Measurements from ENCODE around the gene DCXR. TPM values are rescaled to one million over a fixed set of nuclear protein-coding genes. Genes with fewer than 3 reads are reported as not detected.

Gene DCXR
- total and polyA plus RNA-seq, 2 of the 13 experiments (the other 11 are each of a cell fraction or from before 2014, with no cell fraction given) = 287 to 311 TPM

DNA sequence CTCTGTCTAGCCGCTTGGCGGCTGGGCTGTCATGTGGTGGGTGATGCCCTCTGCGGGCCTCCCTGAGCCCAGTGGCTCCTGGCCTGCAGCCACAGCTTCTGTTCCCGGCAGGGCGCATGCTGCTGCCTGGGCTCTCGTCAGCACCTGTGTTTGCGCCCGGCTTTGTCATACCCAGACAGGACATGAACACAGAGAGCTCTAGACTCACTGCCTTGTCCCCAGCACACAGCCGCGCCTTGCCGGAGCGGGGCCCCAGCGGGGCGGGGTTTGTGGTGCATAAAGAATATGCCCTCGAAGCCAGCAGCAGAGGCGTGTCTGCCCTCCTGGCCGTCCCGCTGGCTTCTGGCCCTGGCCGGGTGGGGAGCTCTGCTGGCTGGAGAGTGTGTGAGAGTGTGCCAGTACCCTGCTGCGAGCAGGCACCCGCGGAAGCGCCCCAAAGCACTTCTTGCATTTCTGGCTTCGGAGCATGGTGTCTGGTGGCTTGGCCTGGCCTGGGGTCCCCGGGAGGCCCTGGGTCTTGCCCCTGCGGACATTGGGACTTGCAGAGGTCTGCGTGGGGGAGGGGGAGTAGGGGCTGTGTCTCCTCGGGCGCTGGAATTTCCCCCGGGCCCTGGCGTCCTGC, 45.7 kb downstream of the DCXR start (continued):
- TF ChIP-seq, protein P1, sequence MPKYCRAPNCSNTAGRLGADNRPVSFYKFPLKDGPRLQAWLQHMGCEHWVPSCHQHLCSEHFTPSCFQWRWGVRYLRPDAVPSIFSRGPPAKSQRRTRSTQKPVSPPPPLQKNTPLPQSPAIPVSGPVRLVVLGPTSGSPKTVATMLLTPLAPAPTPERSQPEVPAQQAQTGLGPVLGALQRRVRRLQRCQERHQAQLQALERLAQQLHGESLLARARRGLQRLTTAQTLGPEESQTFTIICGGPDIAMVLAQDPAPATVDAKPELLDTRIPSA (CRISPR knock-in tag; IDR thresholded peaks at IDR 0.05; ENCODE audit: borderline replicate concordance) = peak; percentile 71; the same call in 1 of the 2 replicates
- TF ChIP-seq ZNF460 (CRISPR knock-in tag; IDR thresholded peaks at IDR 0.05; ENCODE audit: borderline replicate concordance) (peak; percentile 6; the same call in 1 of the 2 replicates), JUND (CRISPR knock-in tag; IDR thresholded peaks at IDR 0.05) (no peak; the same call in 1 of the 2 replicates), GTF2F1 (IDR thresholded peaks at IDR 0.05; ENCODE audit: low read length) (no peak), ZNF607 (CRISPR knock-in tag; IDR thresholded peaks at IDR 0.05; ENCODE audit: borderline replicate concordance) (no peak), ZNF430 (CRISPR knock-in tag; IDR thresholded peaks at IDR 0.05) (no peak; the same call in 1 of the 2 replicates), TMF1 (CRISPR knock-in tag; IDR thresholded peaks at IDR 0.05; ENCODE audit: low read depth) (peak; percentile 94), ZFP36 (IDR thresholded peaks at IDR 0.05; ENCODE audit: borderline replicate concordance, low read depth, low read length, partially characterized antibody) (no peak), ARHGAP35 (CRISPR knock-in tag; IDR thresholded peaks at IDR 0.05; ENCODE audit: borderline replicate concordance) (0 out of 2 replicates have a peak, but pooled peaks have one; percentile 64), ZNF549 (CRISPR knock-in tag; IDR thresholded peaks at IDR 0.05) (peak; percentile 74)
- TF ChIP-seq, protein P2, sequence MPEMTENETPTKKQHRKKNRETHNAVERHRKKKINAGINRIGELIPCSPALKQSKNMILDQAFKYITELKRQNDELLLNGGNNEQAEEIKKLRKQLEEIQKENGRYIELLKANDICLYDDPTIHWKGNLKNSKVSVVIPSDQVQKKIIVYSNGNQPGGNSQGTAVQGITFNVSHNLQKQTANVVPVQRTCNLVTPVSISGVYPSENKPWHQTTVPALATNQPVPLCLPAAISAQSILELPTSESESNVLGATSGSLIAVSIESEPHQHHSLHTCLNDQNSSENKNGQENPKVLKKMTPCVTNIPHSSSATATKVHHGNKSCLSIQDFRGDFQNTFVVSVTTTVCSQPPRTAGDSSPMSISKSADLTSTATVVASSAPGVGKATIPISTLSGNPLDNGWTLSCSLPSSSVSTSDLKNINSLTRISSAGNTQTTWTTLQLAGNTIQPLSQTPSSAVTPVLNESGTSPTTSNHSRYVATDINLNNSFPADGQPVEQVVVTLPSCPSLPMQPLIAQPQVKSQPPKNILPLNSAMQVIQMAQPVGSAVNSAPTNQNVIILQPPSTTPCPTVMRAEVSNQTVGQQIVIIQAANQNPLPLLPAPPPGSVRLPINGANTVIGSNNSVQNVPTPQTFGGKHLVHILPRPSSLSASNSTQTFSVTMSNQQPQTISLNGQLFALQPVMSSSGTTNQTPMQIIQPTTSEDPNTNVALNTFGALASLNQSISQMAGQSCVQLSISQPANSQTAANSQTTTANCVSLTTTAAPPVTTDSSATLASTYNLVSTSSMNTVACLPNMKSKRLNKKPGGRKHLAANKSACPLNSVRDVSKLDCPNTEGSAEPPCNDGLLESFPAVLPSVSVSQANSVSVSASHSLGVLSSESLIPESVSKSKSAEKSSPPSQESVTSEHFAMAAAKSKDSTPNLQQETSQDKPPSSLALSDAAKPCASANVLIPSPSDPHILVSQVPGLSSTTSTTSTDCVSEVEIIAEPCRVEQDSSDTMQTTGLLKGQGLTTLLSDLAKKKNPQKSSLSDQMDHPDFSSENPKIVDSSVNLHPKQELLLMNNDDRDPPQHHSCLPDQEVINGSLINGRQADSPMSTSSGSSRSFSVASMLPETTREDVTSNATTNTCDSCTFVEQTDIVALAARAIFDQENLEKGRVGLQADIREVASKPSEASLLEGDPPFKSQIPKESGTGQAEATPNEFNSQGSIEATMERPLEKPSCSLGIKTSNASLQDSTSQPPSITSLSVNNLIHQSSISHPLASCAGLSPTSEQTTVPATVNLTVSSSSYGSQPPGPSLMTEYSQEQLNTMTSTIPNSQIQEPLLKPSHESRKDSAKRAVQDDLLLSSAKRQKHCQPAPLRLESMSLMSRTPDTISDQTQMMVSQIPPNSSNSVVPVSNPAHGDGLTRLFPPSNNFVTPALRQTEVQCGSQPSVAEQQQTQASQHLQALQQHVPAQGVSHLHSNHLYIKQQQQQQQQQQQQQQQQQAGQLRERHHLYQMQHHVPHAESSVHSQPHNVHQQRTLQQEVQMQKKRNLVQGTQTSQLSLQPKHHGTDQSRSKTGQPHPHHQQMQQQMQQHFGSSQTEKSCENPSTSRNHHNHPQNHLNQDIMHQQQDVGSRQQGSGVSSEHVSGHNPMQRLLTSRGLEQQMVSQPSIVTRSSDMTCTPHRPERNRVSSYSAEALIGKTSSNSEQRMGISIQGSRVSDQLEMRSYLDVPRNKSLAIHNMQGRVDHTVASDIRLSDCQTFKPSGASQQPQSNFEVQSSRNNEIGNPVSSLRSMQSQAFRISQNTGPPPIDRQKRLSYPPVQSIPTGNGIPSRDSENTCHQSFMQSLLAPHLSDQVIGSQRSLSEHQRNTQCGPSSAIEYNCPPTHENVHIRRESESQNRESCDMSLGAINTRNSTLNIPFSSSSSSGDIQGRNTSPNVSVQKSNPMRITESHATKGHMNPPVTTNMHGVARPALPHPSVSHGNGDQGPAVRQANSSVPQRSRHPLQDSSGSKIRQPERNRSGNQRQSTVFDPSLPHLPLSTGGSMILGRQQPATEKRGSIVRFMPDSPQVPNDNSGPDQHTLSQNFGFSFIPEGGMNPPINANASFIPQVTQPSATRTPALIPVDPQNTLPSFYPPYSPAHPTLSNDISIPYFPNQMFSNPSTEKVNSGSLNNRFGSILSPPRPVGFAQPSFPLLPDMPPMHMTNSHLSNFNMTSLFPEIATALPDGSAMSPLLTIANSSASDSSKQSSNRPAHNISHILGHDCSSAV (CRISPR knock-in tag; IDR thresholded peaks at IDR 0.05; ENCODE audit: borderline replicate concordance) = no peak
- TF ChIP-seq, protein P3, sequence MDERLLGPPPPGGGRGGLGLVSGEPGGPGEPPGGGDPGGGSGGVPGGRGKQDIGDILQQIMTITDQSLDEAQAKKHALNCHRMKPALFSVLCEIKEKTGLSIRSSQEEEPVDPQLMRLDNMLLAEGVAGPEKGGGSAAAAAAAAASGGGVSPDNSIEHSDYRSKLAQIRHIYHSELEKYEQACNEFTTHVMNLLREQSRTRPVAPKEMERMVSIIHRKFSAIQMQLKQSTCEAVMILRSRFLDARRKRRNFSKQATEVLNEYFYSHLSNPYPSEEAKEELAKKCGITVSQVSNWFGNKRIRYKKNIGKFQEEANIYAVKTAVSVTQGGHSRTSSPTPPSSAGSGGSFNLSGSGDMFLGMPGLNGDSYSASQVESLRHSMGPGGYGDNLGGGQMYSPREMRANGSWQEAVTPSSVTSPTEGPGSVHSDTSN (CRISPR knock-in tag; IDR thresholded peaks at IDR 0.05) = no peak
- TF ChIP-seq, protein P4, sequence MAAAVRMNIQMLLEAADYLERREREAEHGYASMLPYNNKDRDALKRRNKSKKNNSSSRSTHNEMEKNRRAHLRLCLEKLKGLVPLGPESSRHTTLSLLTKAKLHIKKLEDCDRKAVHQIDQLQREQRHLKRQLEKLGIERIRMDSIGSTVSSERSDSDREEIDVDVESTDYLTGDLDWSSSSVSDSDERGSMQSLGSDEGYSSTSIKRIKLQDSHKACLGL (CRISPR knock-in tag; IDR thresholded peaks at IDR 0.05) = peak; percentile 90
- TF ChIP-seq, protein P5, sequence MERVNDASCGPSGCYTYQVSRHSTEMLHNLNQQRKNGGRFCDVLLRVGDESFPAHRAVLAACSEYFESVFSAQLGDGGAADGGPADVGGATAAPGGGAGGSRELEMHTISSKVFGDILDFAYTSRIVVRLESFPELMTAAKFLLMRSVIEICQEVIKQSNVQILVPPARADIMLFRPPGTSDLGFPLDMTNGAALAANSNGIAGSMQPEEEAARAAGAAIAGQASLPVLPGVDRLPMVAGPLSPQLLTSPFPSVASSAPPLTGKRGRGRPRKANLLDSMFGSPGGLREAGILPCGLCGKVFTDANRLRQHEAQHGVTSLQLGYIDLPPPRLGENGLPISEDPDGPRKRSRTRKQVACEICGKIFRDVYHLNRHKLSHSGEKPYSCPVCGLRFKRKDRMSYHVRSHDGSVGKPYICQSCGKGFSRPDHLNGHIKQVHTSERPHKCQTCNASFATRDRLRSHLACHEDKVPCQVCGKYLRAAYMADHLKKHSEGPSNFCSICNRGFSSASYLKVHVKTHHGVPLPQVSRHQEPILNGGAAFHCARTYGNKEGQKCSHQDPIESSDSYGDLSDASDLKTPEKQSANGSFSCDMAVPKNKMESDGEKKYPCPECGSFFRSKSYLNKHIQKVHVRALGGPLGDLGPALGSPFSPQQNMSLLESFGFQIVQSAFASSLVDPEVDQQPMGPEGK (CRISPR knock-in tag; IDR thresholded peaks at IDR 0.05) = peak; percentile 76
